WTC11 (cell line): ENCODE measurements around the gene PPP1R37.

Experiments used
- CREB1 ChIP-seq: sonication (generic); formaldehyde crosslinking; IDR thresholded peaks from 2 replicates; pipeline ENCODE4 v1.8.0; 2023; ENCODE audit warnings: mild to moderate bottlenecking, missing genetic modification reagents
- CREM ChIP-seq: sonication (generic); formaldehyde crosslinking; IDR thresholded peaks from 2 replicates; pipeline ENCODE4 v1.8.1; 2022; ENCODE audit warnings: mild to moderate bottlenecking, missing genetic modification reagents, moderate library complexity
- NR3C1 ChIP-seq: sonication (generic); formaldehyde crosslinking; conservative IDR thresholded peaks from 2 replicates; pipeline ENCODE4 v1.8.1; 2023; ENCODE audit warnings: low read depth, mild to moderate bottlenecking, missing genetic modification reagents
- SMAD3 ChIP-seq: sonication (generic); formaldehyde crosslinking; IDR thresholded peaks from 2 replicates; pipeline ENCODE4 v1.8.0; 2022; ENCODE audit warnings: missing genetic modification reagents, mild to moderate bottlenecking, borderline replicate concordance
- TEAD4 ChIP-seq: sonication (generic); formaldehyde crosslinking; IDR thresholded peaks from 2 replicates; pipeline ENCODE4 v1.8.0; 2022; ENCODE audit warnings: mild to moderate bottlenecking, missing genetic modification reagents
- ZBTB21 ChIP-seq: sonication (generic); formaldehyde crosslinking; IDR thresholded peaks from 2 replicates; pipeline ENCODE4 v1.8.1; 2023; ENCODE audit warnings: mild to moderate bottlenecking, missing genetic modification reagents, borderline replicate concordance
- TF ChIP-seq, protein P1 (sequence below): fragments of 200-600 bp; IDR thresholded peaks from 2 replicates; pipeline ENCODE4 v1.8.0; 2022; ENCODE audit warnings: antibody characterized with exemption
- TF ChIP-seq, protein P2 (sequence below): sonication (generic); formaldehyde crosslinking; IDR thresholded peaks from 2 replicates; pipeline ENCODE4 v1.8.1; 2022; ENCODE audit warnings: missing genetic modification reagents, borderline replicate concordance
- TF ChIP-seq, protein P3 (sequence below): sonication (generic); formaldehyde crosslinking; conservative IDR thresholded peaks from 2 replicates; pipeline ENCODE4 v1.8.1; 2022; ENCODE audit warnings: mild to moderate bottlenecking, missing genetic modification reagents
- TF ChIP-seq, protein P4 (sequence below): sonication (generic); formaldehyde crosslinking; IDR thresholded peaks from 2 replicates; pipeline ENCODE4 v1.8.1; 2023; ENCODE audit warnings: mild to moderate bottlenecking, missing genetic modification reagents, moderate library complexity
- TF ChIP-seq, protein P5 (sequence below): fragments of 250-450 bp; sonication (Bioruptor Pico); IDR thresholded peaks from 2 replicates; pipeline ENCODE4 v1.9.0; 2021; ENCODE audit warnings: mild to moderate bottlenecking

DNA sequence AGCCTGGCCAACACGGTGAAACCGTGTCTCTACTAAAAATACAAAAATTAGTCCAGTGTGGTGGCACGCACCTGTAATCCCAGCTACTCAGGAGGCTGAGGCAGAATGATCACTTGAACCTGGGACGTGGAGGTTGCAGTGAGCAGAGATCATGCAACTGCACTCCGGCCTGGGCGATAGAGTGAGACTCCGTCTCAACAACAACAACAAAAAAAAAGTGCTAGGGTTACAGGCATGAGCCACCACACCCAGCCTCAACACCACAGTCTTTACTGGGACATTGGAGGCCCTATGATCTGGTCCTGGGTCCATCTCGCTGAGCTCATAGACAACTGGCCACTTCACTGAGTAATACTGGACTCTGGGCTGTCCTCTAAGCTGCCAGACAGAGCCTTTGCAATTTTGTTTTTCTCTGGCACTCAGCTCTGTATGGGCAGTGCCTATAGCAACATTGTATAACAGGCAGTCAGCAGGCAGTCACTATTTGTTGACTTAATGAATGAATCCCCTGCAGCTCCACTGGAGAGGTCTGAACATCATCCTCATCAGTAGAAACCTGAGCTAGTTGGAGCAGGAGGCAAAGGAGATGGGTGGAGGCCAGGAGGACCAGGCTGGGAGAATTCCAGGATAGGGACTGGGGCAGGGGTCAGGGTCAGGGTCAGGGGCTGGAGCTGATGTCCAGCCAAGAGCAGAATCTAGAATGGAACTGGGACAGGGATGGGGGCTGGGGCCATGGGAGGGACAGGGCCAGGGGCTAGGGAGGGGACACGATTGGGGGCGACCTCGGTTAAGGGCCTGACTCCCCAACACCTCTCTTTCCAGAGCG lies 93.7 kb downstream of the PPP1R37 start:
- TF ChIP-seq, protein P1, sequence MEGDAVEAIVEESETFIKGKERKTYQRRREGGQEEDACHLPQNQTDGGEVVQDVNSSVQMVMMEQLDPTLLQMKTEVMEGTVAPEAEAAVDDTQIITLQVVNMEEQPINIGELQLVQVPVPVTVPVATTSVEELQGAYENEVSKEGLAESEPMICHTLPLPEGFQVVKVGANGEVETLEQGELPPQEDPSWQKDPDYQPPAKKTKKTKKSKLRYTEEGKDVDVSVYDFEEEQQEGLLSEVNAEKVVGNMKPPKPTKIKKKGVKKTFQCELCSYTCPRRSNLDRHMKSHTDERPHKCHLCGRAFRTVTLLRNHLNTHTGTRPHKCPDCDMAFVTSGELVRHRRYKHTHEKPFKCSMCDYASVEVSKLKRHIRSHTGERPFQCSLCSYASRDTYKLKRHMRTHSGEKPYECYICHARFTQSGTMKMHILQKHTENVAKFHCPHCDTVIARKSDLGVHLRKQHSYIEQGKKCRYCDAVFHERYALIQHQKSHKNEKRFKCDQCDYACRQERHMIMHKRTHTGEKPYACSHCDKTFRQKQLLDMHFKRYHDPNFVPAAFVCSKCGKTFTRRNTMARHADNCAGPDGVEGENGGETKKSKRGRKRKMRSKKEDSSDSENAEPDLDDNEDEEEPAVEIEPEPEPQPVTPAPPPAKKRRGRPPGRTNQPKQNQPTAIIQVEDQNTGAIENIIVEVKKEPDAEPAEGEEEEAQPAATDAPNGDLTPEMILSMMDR, result no peak
- TF ChIP-seq, protein P2, sequence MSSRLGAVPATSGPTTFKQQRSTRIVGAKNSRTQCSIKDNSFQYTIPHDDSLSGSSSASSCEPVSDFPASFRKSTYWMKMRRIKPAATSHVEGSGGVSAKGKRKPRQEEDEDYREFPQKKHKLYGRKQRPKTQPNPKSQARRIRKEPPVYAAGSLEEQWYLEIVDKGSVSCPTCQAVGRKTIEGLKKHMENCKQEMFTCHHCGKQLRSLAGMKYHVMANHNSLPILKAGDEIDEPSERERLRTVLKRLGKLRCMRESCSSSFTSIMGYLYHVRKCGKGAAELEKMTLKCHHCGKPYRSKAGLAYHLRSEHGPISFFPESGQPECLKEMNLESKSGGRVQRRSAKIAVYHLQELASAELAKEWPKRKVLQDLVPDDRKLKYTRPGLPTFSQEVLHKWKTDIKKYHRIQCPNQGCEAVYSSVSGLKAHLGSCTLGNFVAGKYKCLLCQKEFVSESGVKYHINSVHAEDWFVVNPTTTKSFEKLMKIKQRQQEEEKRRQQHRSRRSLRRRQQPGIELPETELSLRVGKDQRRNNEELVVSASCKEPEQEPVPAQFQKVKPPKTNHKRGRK, result no peak
- TF ChIP-seq, protein P3, sequence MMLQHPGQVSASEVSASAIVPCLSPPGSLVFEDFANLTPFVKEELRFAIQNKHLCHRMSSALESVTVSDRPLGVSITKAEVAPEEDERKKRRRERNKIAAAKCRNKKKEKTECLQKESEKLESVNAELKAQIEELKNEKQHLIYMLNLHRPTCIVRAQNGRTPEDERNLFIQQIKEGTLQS (CRISPR knock-in tag), result no peak
- TF ChIP-seq ZBTB21 (CRISPR knock-in tag) (no peak), CREM (CRISPR knock-in tag) (no peak), CREB1 (CRISPR knock-in tag) (no peak), SMAD3 (CRISPR knock-in tag) (no peak), TEAD4 (CRISPR knock-in tag) (no peak), NR3C1 (CRISPR knock-in tag) (no peak)
- TF ChIP-seq, protein P4, sequence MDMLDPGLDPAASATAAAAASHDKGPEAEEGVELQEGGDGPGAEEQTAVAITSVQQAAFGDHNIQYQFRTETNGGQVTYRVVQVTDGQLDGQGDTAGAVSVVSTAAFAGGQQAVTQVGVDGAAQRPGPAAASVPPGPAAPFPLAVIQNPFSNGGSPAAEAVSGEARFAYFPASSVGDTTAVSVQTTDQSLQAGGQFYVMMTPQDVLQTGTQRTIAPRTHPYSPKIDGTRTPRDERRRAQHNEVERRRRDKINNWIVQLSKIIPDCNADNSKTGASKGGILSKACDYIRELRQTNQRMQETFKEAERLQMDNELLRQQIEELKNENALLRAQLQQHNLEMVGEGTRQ (CRISPR knock-in tag), result no peak
- TF ChIP-seq, protein P5, sequence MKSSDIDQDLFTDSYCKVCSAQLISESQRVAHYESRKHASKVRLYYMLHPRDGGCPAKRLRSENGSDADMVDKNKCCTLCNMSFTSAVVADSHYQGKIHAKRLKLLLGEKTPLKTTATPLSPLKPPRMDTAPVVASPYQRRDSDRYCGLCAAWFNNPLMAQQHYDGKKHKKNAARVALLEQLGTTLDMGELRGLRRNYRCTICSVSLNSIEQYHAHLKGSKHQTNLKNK, result no peak
